Stimulated activated CD8-positive, alpha-beta memory T cell treated with anti-CD3 and anti-CD28 coated beads, Interleukin-15, amount 100 ng/mL, for 4 hours (primary cell): Measurements from ENCODE around the gene TRIM9.

Experiments
- DNase-seq, 2 donors: peaks; one replicate each; pipeline ENCODE4 v3.0.0-alpha.2; 2020; ENCODE audit warnings: low read depth in 2 of 2

The TRIM9 gene

DNA sequence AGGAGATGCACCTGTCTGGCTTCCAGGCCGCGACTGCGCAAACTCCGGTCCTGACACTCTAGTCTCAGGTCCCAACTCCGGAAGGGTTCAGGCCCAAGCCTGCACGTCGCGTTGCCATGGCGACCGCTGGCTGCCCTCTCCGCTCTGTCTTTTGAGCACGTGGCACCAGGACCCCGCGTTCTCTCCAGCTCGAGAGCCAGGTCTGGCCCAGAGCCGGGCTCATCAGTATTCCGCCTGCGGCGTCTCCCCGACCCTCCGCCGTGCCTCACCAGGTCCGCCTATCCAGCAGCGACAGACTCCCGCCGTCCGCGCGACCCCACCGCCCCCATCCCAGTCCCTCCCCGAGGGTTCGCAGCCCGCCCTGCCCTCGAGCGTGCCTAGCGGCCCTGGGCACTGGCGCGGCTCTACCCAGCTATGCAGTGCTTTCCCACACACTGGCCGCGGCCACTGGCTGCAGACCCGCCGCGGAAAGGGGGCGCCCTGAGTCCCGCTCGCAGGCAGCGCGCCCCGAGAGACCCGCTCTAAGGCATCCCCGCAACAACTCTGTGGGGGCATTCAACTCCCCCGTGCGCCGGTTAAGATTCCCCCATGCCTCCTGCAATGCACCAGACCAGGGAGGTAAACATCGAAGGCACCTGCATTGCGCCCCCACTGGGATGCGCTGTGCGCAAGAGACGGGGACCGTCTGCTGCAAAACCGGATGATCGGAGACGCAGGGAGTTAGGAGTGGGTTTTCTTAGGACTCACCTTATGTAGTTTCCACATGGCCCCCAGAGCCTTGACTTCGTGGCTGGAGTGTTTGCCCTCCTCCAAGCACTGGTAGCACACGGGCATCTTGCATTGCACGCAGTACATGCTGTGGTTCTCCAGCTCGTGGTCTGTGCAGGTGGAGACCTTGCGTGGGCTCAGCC, 1.3 kb downstream of the TRIM9 start:
- peak in 1 of 2 donors; percentile 13 for DNase-seq

DNA sequence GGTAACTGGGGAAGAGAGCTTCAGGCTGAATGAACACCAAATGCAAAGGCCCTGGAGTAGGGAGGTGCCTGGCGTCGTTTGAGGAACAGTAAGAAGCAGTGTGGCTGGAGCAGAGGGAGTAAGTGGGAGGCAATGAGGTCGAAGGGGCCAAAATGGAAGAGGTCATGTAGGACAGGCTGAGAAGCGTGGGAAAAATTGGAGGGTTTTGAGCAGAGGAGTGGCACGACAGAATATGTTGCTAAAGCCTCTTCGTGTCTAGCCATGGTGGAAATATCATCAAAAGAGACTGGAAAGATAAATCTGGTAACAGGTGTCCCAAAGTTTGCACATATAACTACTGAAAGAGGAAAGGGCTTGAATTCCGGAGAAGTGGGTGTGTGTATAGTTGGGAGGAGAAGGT, 1.9 kb downstream of the TRIM9 start:
- DNase-seq, result no peak

DNA sequence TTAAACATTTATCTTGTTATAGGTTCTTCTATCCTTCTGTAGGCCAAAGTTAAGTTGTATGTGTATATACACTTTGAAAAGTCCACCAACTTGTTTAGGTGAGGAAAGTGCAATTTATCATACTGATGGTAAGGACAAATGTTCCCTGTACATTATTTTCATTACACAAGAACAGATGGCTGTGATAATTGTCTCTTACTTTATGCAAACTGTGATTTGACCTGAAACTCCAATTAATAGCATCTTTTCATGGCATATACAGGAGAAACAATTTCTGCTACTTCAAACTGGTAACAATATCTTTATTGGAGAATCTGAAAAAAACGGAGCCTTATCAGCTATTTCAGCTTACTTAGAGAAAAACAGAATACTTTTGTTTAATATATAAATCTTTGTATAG, 5.6 kb downstream of the TRIM9 start:
- no peak for DNase-seq

- no peak for DNase-seq
Measured at GRCh38 chr14:51087031-51087441, 7.9 kb downstream of the TRIM9 start.

DNA sequence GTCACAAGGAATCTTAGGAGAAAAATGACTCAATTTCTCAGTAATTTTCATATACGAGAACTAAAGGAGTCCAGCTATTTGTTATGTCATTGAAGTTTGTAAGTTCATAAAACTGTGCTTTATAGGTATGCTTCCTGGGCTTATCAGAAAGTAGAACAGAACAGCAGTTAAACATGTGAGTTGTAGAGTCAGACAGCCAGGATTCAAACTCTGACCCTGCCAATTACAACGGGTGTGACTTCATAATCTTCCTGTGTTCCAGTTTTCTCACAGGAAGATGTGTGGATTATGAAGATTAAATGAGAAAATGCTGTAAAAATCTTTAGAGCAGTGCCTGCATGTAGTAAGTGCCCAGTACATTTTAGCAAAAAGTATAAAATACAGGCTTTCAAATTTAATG, 8.9 kb downstream of the TRIM9 start:
- no peak for DNase-seq

DNA sequence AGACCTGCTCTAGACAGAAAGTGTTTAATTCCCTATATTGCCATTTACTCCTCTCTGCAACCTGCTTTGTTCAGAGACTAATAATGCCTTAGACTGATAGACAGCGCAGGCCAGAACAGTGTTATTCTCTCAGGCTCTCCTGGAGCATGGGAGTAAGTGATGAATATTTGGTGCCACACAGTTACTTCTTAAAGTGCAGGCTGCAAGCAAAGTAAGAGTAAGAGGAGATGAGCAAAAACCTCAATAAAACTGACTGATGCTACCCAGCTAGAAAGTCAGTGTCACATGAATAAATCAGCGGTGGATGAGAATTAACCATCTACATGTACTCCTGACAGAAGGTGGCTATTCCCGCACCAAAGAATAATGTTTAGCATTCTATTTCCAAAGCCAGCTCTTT, 9.9 kb downstream of the TRIM9 start:
- no peak for DNase-seq

- DNase-seq, result no peak
Measured at GRCh38 chr14:51084507-51084906, 10.4 kb downstream of the TRIM9 start.

DNA sequence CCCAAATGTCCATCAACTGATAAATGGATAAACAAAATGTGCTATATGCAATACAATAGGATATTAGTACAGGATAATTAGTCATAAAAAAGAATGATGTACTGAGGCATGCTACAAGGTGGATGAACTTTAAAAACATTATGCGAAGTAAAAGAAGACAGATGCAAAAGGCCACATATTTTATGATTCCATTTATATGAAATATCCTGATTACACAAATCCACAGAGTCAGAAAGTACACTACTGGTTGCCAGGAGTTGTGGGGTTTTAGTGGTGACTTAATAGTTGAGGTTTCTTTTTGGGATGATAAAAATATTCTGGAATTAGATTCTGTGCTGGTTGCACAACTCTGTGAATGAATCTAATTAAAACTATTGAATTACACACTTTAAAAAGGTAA, 12.6 kb downstream of the TRIM9 start:
- DNase-seq, result no peak

GRCh38 chr14:51081712-51082111, 13.2 kb downstream of the TRIM9 start:
- no peak for DNase-seq

DNA sequence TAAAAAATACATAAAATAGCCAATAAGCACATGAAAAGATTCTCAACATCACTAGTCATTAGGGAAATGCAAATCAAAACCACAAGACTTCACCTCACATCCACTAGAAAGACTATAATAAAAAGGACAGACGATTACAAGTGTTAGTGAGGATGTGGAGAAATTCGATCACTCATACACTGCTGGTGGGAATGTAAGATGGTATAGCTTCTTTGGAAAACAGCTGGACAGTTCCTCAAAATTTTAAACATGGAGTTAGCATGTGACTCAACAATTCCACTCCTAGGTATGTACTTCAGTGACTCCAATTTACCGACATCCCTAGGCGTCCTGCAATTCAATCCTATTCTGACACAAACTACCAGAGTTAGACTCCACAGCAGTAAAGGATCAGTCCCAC, 13.7 kb downstream of the TRIM9 start:
- DNase-seq, result no peak

- DNase-seq, result no peak
Measured at GRCh38 chr14:51080645-51081044, 14.3 kb downstream of the TRIM9 start.

GRCh38 chr14:51079489-51079888, 15.4 kb downstream of the TRIM9 start:
- no peak for DNase-seq

DNA sequence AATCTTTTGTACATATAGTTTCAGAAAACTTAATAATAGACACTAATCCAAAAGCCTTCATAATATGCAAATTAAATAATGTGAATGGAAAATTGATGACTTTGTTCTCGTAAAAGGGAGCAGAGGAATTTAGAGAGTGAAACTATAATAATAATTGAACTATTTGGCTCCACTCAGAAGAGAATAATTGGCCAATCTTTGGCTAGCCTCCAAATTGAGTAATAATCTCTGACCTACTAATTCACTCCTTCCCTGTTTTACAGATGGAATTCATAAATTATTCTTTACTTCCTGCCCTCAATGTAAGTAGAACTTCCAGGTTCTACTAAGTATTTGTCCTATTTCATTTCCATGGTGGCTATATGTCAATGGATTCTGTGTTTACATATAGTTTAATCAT, 15.8 kb downstream of the TRIM9 start:
- DNase-seq, result no peak

DNA sequence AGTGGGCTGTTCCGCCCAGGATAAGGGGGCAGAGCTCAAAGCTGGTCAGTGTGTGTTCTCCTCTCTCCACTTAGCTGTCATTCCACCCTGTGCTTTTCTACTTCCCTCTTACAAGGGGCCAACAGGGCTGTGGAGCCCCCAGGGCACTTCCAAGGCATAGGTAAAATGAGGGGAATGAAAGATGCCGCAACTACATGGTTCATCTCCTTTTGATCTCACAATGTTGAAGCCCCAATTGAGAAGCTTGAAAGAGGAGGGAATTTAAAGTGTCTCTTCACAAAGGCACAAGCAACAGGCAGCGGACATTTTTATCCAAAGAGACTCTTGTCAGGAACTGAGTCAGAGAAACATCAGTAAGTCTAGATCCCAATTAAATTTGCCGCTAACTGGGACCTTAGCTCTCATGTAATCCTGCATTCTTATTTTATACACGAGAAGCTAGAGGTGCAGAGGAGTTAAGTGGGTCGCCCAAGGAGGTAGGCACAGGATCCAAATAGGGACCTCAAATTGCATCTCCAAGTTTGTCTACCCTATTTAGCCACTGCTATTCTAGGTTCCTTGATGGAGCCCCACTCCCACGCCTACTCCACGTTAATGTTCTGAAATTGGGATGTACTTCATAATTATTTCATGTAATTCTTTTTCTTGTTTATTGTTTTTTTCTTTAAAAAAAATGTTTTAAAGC, 20.1 kb downstream of the TRIM9 start:
- no peak for DNase-seq

GRCh38 chr14:51073731-51074130, 21.2 kb downstream of the TRIM9 start:
- DNase-seq, result no peak

DNA sequence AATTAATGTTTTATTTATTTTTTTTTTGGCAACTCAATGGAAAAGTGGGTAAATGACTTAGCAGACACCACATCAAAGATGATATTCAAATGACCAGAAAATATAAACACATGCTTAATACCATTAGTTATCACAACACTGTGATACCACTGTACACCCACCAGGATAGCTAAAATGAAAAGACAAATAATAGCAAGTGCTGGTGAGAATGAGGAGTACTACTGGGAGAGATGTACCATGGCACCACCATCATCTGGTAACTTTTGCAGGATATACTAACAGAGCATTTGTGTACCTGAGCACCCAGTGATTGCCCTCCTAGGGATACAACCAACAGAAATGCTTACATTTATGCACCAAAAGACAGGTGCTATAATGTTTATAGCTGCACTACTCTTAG, 21.9 kb downstream of the TRIM9 start:
- no peak for DNase-seq

DNA sequence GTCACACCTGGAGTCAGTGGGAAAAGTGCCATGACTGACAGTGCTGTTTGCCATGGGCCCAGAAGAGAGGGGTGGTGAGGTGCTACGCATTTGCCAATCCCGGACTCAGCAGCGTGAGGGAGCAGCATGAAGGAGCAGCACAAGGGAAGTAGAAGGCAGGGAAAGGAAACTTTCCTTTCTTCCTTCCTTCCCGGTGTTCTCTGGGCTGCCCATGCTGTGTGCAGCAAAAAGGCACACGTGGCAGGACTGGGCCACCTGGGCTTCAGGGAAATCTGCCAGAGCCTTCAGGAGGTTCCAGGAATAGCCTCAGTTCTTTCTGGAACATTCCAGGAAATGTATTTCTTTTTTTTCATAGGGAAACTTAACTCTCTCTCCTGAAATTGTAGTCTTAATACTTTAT, 23.0 kb downstream of the TRIM9 start:
- no peak for DNase-seq

- no peak for DNase-seq
Measured at GRCh38 chr14:51070726-51071125, 24.2 kb downstream of the TRIM9 start.

GRCh38 chr14:51069055-51069454, 25.9 kb downstream of the TRIM9 start:
- DNase-seq, result no peak

DNA sequence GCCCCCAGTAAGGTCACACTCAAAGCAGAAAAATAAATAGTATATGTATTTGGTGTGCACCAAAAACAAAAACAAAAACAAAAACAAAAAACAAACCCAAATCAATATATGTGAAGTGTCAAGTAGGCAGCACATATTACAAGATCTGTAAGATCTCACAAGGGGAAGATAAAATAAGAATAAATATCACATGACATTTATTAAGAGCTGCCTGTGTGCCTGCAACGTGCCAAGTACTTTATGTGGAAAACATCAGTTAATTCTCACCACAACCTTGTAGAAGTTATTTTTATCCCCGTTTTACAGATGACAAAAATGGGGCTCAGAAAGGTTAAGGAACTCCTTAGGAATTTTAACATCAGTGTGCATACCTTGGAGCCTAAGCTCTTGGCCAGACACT, 26.6 kb downstream of the TRIM9 start:
- no peak for DNase-seq

DNA sequence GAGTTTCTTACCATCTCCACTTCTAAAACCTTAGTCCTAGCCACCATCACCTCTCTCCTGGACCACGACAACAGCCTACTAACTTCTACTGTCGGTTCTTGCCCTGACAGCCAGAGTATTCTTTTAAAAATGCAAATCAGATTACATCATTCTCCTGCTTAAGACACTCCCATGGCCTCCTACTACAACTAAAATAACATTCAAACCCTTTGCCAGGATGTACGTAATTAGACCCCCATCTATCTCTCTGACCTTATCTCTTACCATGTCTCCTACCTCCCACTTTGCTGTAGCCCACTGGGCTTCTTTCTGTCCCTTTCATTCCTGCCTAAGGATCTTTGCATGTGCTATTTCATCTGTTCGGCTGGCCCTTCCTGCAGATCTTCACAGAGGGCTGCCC, 27.6 kb downstream of the TRIM9 start:
- no peak for DNase-seq

DNA sequence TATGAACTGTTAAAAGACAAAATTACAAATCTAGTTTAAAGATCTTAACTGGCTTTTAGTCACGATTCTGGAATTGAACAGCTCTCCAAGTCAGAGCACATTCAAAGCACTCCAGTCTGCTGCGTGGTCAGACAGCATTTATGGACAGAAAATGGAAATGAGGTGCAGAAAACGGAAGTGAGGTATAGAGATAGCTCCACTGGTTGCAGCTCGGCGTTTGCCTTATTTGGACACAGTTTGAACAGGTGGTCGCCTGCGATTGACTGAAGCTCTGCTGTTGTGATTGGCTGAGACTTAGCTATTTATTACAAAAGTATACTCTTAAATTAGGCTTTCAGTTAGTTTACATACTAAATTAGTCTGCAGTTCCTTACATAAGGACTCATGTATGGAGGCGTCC, 28.3 kb downstream of the TRIM9 start:
- no peak for DNase-seq

DNA sequence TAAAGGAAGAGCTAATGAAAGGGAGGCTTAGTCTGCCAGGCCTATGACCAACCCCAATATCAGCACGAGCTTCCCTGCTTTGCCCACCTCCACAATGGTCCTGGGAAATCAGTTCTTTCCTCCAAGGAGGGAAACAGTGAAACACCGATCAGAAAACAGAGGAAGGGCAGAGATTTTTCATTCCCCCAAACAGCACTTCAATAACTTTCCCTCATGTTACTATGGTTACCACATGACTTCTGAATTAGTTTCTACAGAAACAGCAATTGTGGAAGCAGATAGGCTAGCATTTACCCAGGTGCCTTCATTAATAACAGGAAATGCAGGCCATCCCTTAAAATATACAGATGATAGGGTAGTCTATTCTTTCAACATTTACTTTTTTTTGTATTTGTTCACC, 35.9 kb downstream of the TRIM9 start:
- DNase-seq, result no peak
